DMS53 treated with DMSO at 0.1 percent for 48 hours (cell line): ENCODE results near the gene AMBRA1.
"Not testable (repeated sequence)": the region's sequence is repeated elsewhere in the genome, so short reads cannot be mapped to it uniquely, and the experiment has no call there.

Experiments
- DNase-seq: peaks from one replicate; lab custom pipeline; 2025; ENCODE audit not compliant: unreplicated experiment; lab: John Stamatoyannopoulos, UW

Gene AMBRA1

DNA sequence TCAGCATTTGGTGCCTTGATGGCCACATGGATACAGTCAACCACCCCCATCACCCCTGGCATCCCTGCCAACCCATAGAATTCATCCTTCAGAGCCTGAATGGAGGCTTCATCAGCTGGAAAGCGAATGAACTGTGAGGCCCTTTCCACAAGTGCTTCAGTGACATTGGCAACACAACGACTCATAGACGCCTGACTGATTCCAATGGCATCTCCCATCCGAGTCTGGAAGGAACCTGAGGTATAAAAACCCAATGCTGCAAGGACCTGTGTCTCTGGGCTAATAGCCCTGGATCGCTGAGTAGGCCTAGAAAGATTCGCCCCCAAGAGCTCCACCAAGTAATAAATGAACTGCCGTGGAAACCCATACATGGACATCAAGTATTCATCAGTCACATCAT is 21.9 kb upstream of the AMBRA1 start:
- DNase-seq: no peak

DNA sequence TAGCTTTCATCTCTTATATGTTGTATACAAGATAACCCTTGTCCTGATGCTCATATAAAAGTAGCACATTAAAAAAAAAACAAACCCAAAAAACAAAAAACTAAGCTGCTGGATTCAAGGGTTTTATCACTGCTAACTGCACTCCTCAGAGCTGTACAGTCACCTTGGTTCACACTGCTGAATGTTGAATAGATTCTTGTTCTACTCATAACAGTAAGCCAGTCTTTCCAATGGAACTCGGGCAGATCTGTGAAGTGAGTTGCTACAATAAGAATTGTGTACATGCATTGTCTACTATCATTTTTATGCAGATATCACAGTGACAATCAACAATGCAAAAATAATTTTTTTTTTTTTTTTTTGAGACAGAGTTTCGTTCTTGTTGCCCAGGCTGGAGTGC is 18.5 kb upstream of the AMBRA1 start:
- DNase-seq: no peak

DNA sequence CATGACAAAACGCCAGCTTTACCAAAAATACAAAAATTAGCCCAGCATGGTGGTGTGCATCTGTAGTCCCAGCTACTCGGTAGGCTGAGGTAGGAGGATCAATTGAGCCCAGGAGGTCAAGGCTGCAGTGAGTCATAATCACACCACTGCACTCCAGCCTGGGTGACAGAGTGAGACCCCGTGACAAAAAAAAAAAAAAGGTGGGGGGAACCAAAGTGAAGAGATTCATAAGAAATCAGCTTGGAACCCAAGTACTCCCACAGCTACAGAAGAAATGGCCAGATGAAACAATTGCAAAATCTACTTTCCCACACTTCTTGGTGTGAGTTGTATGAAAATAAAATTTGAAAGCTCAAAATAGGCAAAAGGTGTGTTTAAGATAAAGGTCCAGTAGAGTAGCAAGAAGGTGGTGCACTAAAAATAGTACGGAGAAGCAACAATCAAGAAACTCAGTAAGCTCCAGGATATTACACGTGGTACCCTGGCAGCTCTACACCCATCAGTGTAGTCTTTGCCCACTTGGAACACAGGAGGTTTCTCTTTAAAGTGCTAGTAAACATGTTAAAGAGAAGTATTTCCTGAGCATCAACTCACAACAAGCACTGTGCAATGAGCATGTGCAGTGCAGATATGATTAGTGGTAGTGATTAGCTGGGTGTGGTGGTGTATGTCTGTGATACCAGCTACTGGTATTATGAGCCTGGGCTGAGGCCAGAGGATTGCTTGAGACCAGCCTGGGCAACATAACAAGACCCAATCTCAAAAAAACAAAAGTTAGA is 17.9 kb upstream of the AMBRA1 start:
- no peak for DNase-seq

DNA sequence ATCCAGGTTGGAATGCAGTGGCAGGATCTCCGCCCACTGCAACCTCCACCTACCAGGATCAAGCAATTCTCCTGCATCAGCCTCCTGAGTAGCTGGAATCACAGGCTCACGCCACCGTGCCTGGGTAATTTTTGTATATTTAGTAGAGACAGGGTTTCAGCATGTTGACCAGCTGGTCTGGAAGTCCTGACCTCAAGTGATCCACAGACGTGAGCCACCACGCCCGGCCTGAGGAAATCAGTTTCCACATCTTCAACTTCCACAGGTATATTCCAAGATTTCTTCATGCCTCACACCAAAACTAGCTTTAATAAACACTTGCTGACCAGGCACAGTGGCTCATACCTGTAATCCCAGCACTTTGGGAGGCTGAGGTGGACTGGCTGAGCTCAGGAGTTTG is 15.6 kb upstream of the AMBRA1 start:
- DNase-seq: no peak

DNA sequence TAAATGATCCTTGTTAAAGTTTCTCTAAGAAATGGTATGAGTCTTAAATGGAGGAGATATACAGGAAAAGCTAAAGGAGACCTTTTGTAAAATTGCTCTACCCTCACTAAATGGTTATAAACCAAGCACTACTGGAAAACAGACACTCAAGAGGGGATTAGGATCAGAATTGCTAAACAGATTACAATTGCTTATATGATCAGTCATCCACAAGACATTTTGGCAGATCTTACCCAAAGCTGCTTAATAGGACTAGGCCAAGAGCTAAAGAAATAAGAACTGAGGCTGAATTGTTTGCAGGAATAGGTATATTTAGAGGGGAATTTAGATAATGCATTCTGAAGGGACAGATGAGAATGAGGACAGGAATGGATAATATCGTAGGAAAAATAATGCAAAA is 13.7 kb upstream of the AMBRA1 start:
- no peak for DNase-seq

DNA sequence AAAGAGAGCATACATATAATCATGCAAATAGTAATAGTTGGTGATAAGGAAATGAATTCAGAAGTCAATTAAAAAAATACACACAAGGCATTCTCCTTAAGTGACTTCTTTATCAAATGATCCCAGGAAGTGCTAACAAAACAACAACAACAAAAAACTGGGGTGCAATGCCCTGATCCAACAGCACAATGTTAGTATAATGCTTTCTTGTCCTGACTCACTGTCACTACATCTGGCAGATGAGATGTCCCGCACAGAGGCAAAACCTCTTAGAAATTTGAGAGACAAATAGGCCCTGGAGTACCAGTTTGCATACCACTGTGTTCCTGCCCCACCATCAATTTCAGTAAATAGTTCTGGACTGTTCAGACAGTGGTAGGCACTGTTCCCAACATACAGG is 11.0 kb upstream of the AMBRA1 start:
- no peak for DNase-seq

DNA sequence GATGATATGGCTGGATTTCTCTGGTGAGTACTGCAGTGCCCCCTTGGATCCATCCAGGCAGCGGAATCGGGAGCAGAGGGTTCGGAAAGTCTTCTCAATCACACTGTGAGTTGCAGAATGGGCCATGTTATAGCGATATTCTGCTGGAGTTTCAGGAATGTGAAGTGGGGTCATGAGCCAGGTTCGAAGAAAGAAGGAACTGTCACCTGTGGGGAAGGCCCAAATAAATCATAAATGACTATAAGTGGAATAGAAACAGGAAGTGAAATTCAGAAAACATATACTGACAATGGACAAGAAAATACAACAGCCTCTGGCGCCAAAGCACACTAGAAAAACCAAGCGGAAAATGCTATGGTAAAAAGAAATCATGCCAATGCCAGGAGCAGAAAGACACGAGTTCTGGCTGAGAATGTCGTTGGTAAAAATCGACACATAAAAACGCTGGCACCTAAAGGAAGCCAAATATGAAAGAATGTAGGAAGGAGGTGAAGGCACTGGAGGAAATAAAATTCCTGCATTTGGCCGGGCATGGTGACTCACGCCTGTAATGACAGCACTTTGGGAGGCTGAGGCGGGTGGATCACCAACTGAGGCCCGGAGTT is 10.0 kb upstream of the AMBRA1 start:
- no peak for DNase-seq

DNA sequence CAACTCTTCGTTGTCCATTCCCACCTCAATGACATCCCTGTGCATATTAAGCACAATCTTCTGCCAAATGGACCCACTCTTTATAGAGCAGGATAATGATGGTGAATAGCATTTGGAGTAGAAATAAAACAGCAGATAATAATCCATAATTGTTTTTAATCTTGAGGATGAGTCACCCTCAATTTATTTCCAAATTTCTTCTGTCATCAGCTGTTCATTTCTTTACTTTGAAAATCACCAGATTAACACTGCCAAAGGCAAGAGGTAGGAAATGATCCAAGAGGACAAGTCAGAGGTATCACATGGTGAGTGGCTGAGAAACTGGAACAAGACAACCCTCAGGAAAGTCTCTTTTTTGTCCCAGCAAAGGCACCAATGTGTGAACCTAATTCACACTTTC is 7.3 kb upstream of the AMBRA1 start:
- no peak for DNase-seq

DNA sequence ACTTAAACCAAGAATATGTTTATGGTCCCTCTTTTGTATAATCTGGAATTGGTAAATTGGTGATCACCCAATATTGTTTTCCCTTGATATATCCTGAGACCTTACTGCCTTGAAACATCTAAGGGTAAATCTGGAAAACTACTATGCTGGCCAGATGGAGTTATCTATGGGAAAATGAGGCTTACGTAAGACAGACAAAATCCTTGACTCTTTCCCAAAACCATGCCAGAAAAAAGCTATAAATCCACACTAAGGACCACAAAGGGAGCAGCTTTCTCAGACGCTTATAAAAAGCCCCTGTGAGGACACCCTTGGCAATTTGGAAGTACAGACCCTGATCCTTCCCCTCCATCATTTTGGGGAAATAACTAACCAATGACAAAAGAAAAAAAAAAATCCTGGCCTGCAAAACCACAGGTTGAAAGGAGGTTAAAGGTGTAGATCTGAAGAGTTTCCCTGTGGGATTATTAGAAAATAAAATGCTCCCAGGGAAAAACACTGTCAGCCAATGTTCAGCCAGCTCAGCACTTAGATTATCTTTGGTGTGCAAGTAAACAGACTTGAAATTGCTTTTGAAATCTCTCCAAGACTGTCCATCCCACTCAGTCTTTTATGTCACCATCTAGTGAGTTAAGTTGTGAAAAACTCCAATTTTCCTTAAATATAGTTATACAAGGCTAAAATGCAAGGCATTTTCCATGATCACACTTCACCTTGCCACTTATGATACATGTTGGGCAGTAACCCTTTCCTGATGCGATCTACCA is 6.6 kb upstream of the AMBRA1 start:
- no peak for DNase-seq

DNA sequence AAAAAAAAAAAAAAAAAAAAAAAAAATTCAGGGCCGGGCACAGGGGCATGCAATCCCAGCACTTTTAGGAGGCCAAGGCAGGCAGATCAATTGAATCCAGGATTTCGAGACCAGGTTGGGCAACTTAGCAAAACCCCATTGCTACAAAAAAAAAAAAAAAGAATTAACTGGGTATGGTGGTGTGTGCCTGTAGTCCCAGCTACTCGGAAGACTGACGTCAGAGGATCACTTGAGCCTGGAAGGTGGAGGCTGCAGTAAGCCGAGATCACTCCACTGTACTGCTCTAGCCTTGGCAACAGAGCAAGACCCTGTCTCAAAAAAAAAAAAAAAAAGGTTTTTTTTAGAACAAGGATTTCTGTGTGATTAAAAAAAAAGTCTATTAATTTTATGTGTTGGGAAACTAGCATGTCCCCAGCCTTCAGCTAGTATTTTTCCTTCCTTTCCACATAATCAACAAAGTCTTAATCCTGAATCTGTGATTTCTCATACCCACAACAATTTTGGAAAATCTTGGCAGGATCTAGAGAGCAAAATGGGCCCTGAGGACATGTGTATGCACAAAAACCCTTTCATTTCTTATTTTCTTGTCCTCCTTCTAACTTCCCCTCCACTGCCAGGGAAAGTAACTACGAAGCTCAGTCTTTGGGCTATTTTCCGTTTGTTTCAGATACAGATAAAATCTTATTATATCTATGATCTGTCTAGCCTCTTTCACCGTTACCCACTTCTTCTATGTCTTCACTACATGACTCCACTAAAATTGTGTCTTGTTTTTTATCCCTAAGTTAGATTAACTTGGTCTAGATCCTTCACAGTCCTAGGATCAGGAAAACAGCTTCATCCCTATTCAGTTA is 5.7 kb upstream of the AMBRA1 start:
- DNase-seq: no peak

DNA sequence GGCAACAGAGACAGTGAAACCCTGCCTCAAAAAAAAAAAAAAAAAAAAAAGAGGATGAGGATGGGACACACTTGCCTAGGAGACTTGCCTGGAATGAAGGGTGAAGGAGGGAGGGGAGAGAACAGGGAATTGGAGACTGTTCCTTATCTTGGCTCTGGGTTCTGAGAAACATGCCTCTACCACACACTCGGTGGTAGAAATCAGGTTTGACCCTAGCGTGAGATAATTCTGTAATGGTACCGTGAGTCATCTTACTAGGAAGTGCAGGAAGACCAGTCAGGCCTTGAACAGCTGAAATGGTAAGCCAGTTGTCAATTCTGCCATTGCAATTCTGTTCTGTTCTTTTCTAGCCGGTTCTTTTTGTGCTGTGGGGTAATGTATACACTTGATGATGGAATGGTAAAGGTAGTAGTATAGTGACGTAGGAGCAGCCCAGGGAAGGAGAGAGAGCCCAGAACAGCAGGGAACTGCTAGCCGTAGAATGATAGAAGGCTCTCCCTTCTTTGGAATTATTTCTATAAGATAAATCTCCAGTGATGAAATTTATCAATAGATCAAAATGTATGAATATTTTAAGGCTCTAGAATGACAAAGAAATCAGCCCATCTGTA is 3.9 kb upstream of the AMBRA1 start:
- no peak for DNase-seq

DNA sequence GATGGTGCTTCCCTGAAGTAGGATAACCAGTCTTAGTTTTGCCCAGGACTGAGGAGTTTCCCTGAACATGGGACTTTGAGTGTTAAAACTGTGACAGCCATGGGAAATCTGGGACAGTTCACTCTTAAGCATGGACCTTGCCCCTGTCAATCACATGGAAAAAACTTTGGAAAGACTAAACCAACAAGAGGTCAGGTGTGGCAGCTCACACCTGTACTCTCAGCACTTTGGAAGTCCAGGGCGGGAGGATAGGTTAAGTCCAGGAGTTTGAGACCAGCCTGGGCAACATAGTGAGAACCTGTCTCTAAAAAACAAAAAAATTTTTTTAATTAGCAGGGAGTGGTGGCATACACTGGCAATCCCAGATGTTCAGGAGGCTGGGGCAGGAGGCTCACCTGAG is 3.3 kb upstream of the AMBRA1 start:
- no peak for DNase-seq

DNA sequence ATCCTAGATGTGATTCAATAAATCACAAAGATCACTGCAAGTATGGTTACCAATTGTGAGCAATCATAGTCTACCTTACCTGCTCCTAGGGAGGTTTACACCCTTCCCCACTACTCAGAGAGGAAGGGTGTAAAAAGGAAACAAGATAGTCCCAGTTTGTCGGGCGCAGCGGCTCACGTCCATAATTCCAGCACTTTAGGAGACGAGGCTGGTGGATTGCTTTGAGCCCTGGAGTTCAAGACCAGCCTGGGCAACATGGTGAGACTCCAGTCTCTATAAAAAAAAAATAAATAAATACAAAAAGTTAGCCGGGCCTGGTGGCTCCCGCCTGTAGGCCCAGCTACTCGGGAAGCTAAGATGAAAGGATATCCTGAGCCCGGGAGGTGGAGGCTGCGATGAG is 962 bp upstream of the AMBRA1 start:
- DNase-seq: no peak

DNA sequence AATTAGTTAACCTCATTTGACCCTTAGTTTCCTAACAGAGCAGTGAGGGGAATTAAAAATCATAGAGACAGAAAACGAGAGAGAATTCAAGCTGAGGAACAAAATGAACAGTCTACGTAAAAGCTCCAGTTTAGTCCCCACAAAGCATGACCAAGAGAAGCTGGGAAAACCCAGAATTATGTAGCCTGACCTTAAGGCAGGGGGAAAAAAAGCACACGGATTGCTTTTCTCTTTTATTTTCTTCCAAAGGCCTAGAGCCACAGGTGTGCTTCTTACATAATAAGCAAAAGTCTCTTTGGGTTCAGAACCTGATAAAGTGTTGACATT is 514 bp upstream of the AMBRA1 start:
- peak; percentile 0 for DNase-seq

DNA sequence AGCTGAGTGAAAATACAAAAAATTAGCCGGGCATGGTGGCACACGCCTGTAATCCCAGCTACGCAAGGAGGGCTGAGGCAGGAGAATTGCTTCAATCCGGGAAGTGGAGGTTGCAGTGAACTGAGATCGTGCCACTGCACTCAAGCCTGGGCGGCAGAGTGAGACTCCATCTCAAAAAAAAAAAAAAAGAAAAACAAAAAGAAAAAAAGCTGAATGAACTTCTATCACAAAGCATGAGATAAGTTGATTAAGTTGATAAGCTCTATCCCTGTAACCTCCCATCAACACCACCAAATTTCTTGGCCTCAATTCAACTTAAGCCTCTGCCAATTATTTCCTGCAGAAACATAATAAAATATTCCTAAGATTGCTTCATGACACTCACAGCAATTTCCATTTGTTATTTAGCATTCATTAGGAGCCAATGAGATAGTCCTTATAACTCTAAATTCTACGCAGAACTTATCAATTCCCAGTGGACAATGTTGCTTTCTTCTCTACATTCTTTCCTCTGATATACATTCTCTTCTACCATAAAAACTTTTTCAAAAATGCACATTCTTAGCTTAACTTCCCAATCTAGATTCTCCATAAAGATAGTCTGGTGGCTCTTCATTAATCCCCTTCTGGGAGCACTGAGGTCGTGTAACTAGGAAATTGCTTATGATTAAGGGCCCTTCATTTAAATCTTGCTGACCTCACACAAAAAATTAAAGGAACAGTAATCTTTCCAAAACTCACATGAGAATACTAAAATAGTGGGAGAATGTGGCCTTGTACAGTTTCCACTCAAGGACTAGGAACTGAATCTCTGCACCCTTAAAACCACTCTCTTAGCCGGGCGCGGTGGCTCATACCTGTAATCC is 2.9 kb downstream of the AMBRA1 start:
- no peak for DNase-seq

DNA sequence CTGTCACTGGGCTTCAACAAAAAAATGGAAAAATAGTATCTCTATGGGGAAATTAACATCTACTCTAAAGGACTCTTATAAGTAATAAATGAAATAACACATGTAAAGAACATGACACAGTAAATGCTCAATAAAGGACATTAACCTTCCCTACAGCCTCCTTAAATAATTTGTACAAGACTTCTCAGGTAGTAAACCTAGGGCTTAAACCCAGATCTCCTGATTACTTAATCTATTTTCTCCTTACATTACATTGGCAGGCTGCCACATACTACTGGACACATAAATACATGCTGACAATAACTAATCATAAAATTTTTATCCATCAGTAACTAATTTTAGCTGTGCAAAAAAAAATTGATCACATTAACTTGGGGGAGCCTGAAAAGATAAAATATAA is 4.9 kb downstream of the AMBRA1 start:
- no peak for DNase-seq

DNA sequence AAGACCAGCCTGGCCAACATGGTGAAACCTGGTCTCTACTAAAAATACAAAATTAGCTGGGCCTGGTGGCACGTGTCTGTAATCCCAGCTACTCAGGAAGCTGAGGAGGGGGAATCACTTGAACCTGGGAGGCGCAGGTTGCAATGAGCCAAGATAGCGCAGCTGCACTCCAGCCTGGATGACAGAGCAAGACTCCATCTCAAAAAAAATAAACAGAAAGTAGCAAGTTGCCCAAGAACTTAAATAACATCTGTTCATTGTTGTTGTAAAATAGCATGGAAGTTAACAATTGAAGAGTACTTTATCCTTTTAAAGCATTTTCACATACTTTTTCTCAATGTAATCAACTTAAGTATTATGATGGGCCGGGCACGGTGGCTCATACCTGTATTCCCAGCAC is 5.7 kb downstream of the AMBRA1 start:
- DNase-seq: no peak

DNA sequence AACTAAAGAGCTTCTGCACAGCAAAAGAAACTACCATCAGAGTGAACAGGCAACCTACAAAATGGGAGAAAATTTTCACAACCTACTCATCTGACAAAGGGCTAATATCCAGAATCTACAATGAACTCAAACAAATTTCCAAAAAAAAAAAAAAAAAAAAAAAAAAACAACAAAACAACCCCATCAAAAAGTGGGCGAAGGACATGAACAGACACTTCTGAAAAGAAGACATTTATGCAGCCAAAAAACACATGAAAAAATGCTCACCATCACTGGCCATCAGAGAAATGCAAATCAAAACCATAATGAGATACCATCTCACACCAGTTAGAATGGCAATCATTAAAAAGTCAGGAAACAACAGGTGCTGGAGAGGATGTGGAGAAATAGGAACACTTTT is 10.3 kb downstream of the AMBRA1 start:
- not testable (repeated sequence) for DNase-seq

DNA sequence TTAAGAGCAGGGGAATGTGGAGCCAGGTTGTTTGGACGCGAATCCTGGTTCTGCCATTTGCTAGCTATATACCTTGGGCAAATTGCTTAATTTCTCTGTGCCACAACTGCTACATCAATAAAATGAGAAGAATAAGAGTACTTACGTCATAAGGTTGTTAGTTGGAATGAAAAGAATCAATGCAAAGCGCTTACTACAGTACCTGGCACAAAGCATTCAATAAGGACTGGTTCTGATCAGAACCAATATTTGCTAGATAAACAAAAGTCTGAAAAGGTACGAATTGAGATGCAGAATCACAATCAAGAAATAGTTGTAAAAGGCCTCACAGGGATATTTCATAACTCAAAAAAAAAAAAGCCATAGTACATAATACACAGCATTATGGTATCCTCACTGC is 11.2 kb downstream of the AMBRA1 start:
- DNase-seq: no peak

DNA sequence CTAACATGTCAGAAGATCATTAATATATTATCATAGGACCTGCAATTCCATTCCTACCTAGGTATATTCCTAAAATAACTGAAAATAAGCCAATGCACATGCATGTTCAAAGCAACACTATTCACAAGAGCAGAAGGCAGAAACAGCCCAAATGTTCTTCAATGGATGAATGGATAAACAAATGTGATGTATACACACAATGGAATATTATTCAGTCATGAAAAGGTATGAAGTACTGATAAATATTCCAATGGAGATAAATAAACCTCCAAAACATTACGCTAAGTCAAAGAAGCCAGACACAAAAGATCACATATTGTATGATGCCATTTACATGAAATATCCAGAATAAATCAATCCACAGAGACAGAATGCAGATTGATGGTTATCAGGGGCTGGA is 16.8 kb downstream of the AMBRA1 start:
- DNase-seq: no peak
